PC-9 (cell line): ENCODE data around the gene SCYGR3.

ENCODE experiments used
- EZH2 ChIP-seq: fragments of 200-600 bp; sonication (generic); IDR thresholded peaks from 2 replicates; pipeline ENCODE4 v1.8.0; 2017; ENCODE audit warnings: antibody characterized with exemption, low read depth
- TF ChIP-seq, protein P1 (sequence below): fragments of 200-600 bp; sonication (generic); conservative IDR thresholded peaks from 2 replicates; pipeline ENCODE4 v1.6.1; 2017; ENCODE audit warnings: mixed run types, antibody characterized with exemption, mild to moderate bottlenecking, moderate library complexity

DNA sequence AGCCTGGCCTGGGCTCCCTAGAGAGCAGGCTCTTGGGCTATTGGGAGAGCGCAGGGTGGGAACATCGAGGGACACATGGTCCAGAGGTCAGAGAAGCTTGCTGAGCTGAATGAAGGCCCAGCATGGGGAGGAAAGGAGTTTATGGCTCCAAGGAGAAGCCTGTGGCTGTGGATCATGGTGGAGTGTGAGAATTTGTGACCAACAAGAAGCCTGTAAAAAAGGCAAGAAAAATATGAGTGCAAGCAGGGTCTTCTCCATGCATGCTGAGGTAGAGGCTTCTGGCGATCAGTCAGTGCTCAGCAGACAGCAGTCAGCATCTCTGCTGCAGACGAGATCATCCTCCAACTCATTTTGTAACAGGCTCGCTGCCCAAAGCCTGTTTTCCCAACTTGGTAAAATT, 1.3 kb upstream of the SCYGR3 start:
- TF ChIP-seq, protein P1, sequence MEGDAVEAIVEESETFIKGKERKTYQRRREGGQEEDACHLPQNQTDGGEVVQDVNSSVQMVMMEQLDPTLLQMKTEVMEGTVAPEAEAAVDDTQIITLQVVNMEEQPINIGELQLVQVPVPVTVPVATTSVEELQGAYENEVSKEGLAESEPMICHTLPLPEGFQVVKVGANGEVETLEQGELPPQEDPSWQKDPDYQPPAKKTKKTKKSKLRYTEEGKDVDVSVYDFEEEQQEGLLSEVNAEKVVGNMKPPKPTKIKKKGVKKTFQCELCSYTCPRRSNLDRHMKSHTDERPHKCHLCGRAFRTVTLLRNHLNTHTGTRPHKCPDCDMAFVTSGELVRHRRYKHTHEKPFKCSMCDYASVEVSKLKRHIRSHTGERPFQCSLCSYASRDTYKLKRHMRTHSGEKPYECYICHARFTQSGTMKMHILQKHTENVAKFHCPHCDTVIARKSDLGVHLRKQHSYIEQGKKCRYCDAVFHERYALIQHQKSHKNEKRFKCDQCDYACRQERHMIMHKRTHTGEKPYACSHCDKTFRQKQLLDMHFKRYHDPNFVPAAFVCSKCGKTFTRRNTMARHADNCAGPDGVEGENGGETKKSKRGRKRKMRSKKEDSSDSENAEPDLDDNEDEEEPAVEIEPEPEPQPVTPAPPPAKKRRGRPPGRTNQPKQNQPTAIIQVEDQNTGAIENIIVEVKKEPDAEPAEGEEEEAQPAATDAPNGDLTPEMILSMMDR = no peak
- TF ChIP-seq EZH2 = no peak
